Sigmoid colon (tissue), 4 donors: ENCODE data around the gene ABCF3.

Source experiments
- CTCF ChIP-seq, 4 experiments: fragments of 450-650 bp in 3 of 4; fragments of 200-600 bp in 1 of 4; IDR thresholded peaks; one replicate each; pipeline ENCODE4 v1.5.1; 2016 to 2019; ENCODE audit warnings: antibody characterized with exemption in 4 of 4, mild to moderate bottlenecking in 3 of 4, moderate library complexity in 2 of 4
- POLR2AphosphoS5 ChIP-seq, 4 donors: sonication (generic); formaldehyde crosslinking; IDR thresholded peaks; one replicate each; pipeline ENCODE4 v1.6.1; 2017; ENCODE audit warnings: antibody characterized with exemption in 4 of 4

- TF ChIP-seq CTCF (IDR thresholded peaks at IDR 0.05) (no peak), POLR2AphosphoS5 (IDR thresholded peaks at IDR 0.05) (no peak)
Measured at GRCh38 chr3:184174284-184174645, 11.7 kb upstream of the ABCF3 start.
